ENCODE results near the gene UNC80.
"Not testable (repeated sequence)": the region's sequence is repeated elsewhere in the genome, so short reads cannot be mapped to it uniquely, and the experiment has no call there.

UNC80 gene

GRCh38 chr2:209771474-209772289, at the start of gene UNC80:
Gene UNC80, plus strand, starts transcription at chr2:209771832. Its CDS starts 241 bp downstream, at chr2:209772073.
- DNase-seq (ENCODE audit: low read depth in 2 of 2): peak in 1 of 2 donors; percentile 2

GRCh38 chr2:209726311-209726710, 45.3 kb upstream of the UNC80 start:
- DNase-seq (ENCODE audit: low read depth in 2 of 2): no peak

- no peak for DNase-seq (ENCODE audit: low read depth in 2 of 2)
Measured at GRCh38 chr2:209727077-209727476, 44.6 kb upstream of the UNC80 start.

- no peak for DNase-seq (ENCODE audit: low read depth in 2 of 2)
Measured at GRCh38 chr2:209734805-209735204, 36.8 kb upstream of the UNC80 start.

GRCh38 chr2:209741953-209742352, 29.7 kb upstream of the UNC80 start:
- DNase-seq (ENCODE audit: low read depth in 2 of 2): no peak

GRCh38 chr2:209753020-209753419, 18.6 kb upstream of the UNC80 start:
- DNase-seq (ENCODE audit: low read depth in 2 of 2): no peak

- DNase-seq (ENCODE audit: low read depth in 2 of 2): no peak
Measured at GRCh38 chr2:209757163-209757562, 14.5 kb upstream of the UNC80 start.

GRCh38 chr2:209761566-209761965, 10.1 kb upstream of the UNC80 start:
- DNase-seq (ENCODE audit: low read depth in 2 of 2): no peak

- no peak for DNase-seq (ENCODE audit: low read depth in 2 of 2)
Measured at GRCh38 chr2:209762563-209762962, 9.1 kb upstream of the UNC80 start.

GRCh38 chr2:209763106-209763505, 8.5 kb upstream of the UNC80 start:
- no peak for DNase-seq (ENCODE audit: low read depth in 2 of 2)

GRCh38 chr2:209766613-209767012, 5.0 kb upstream of the UNC80 start:
- DNase-seq (ENCODE audit: low read depth in 2 of 2): no peak

GRCh38 chr2:209767316-209767715, 4.3 kb upstream of the UNC80 start:
- no peak for DNase-seq (ENCODE audit: low read depth in 2 of 2)

- no peak for DNase-seq (ENCODE audit: low read depth in 2 of 2)
Measured at GRCh38 chr2:209768557-209768956, 3.1 kb upstream of the UNC80 start.

- DNase-seq (ENCODE audit: low read depth in 2 of 2): no peak
Measured at GRCh38 chr2:209772290-209772685, 656 bp downstream of the UNC80 start.

GRCh38 chr2:209773377-209773776, 1.7 kb downstream of the UNC80 start:
- no peak for DNase-seq (ENCODE audit: low read depth in 2 of 2)

- no peak for DNase-seq (ENCODE audit: low read depth in 2 of 2)
Measured at GRCh38 chr2:209787416-209787815, 15.8 kb downstream of the UNC80 start.

GRCh38 chr2:209788925-209789324, 17.3 kb downstream of the UNC80 start:
- no peak for DNase-seq (ENCODE audit: low read depth in 2 of 2)

GRCh38 chr2:209790066-209790728, 18.6 kb downstream of the UNC80 start:
- no peak for DNase-seq (ENCODE audit: low read depth in 2 of 2)

GRCh38 chr2:209791151-209791550, 19.5 kb downstream of the UNC80 start:
- DNase-seq (ENCODE audit: low read depth in 2 of 2): no peak

GRCh38 chr2:209795425-209795824, 23.8 kb downstream of the UNC80 start:
- DNase-seq (ENCODE audit: low read depth in 2 of 2): not testable (repeated sequence)

GRCh38 chr2:209805351-209805750, 33.7 kb downstream of the UNC80 start:
- no peak for DNase-seq (ENCODE audit: low read depth in 2 of 2)

- no peak for DNase-seq (ENCODE audit: low read depth in 2 of 2)
Measured at GRCh38 chr2:209806318-209806717, 34.7 kb downstream of the UNC80 start.

GRCh38 chr2:209808521-209808920, 36.9 kb downstream of the UNC80 start:
- no peak for DNase-seq (ENCODE audit: low read depth in 2 of 2)
